WTC11 (cell line): ENCODE data around the gene ZNF740. TPM values are rescaled to one million over a fixed set of nuclear protein-coding genes. Genes with fewer than 3 reads are reported as not detected.

ENCODE experiments used
- ATAC-seq: fragments of 200-7000 bp; cut with Tn5 transposase; 2 replicates; pipeline ENCODE4 v1.10.0; 2021; ENCODE audit warnings: mild to moderate bottlenecking, moderate library complexity
- CTCF ChIA-PET: fragments of 300-600 bp; sonication (Branson Sonifier 250); formaldehyde crosslinking; loops from one replicate; lab custom pipeline; 2021; ENCODE audit warnings: antibody characterized with exemption; lab: Charles Lee
- POLR2A ChIA-PET: fragments of 350-600 bp; sonication (Branson Sonifier 250); formaldehyde crosslinking; loops from one replicate; lab custom pipeline; 2021; ENCODE audit warnings: antibody characterized with exemption; lab: Charles Lee
- DNase-seq: peaks from one replicate; pipeline ENCODE4 v3.0.0; 2021; ENCODE audit warnings: low spot score
- H3K27ac Mint-ChIP-seq: 2 replicates; pipeline ENCODE4 v1.8.0; 2021; ENCODE audit warnings: mixed read lengths
- H3K27me3 Mint-ChIP-seq: 2 replicates; pipeline ENCODE4 v1.8.0; 2021; ENCODE audit warnings: low read depth, mild to moderate bottlenecking, moderate library complexity, mixed read lengths
- H3K36me3 Mint-ChIP-seq: 2 replicates; pipeline ENCODE4 v1.8.0; 2021; ENCODE audit warnings: mixed read lengths
- H3K4me1 Mint-ChIP-seq: 2 replicates; pipeline ENCODE4 v1.8.0; 2022; ENCODE audit warnings: mixed read lengths
- H3K4me3 Mint-ChIP-seq: 2 replicates; pipeline ENCODE4 v1.8.0; 2021; ENCODE audit warnings: mild to moderate bottlenecking, moderate library complexity, mixed read lengths
- H3K9me3 Mint-ChIP-seq: 2 replicates; pipeline ENCODE4 v1.8.0; 2021; ENCODE audit warnings: mixed read lengths
- ESRRA ChIP-seq: sonication (generic); formaldehyde crosslinking; IDR thresholded peaks from 2 replicates; pipeline ENCODE4 v1.8.1; 2022; ENCODE audit warnings: mild to moderate bottlenecking, missing genetic modification reagents, borderline replicate concordance
- FOXK1 ChIP-seq: sonication (generic); formaldehyde crosslinking; IDR thresholded peaks from 2 replicates; pipeline ENCODE4 v1.8.0; 2022; ENCODE audit warnings: mild to moderate bottlenecking, moderate library complexity, missing genetic modification reagents
- FOXP1 ChIP-seq: sonication (generic); formaldehyde crosslinking; IDR thresholded peaks from 2 replicates; pipeline ENCODE4 v1.8.0; 2022; ENCODE audit warnings: missing genetic modification reagents, mild to moderate bottlenecking, moderate library complexity, borderline replicate concordance
- FOXP4 ChIP-seq: sonication (generic); formaldehyde crosslinking; IDR thresholded peaks from 2 replicates; pipeline ENCODE4 v1.8.0; 2022; ENCODE audit warnings: mild to moderate bottlenecking, missing genetic modification reagents
- GABPB1 ChIP-seq: sonication (generic); formaldehyde crosslinking; IDR thresholded peaks from 2 replicates; pipeline ENCODE4 v1.8.1; 2023; ENCODE audit warnings: mild to moderate bottlenecking, missing genetic modification reagents
- IRF1 ChIP-seq: sonication (generic); formaldehyde crosslinking; IDR thresholded peaks from 2 replicates; pipeline ENCODE4 v1.8.0; 2023; ENCODE audit warnings: missing genetic modification reagents
- NFYB ChIP-seq: sonication (generic); formaldehyde crosslinking; conservative IDR thresholded peaks from 2 replicates; pipeline ENCODE4 v1.8.0; 2022; ENCODE audit warnings: low read depth, missing genetic modification reagents
- PRDM15 ChIP-seq: sonication (generic); formaldehyde crosslinking; IDR thresholded peaks from 2 replicates; pipeline ENCODE4 v1.8.0; 2022; ENCODE audit warnings: missing genetic modification reagents
- SP1 ChIP-seq: sonication (generic); formaldehyde crosslinking; conservative IDR thresholded peaks from 2 replicates; pipeline ENCODE4 v1.8.1; 2022; ENCODE audit warnings: missing genetic modification reagents
- TP53 ChIP-seq: sonication (generic); formaldehyde crosslinking; IDR thresholded peaks from 2 replicates; pipeline ENCODE4 v1.8.1; 2023; ENCODE audit warnings: mild to moderate bottlenecking, missing genetic modification reagents
- USF2 ChIP-seq: sonication (generic); formaldehyde crosslinking; IDR thresholded peaks from 2 replicates; pipeline ENCODE4 v1.8.1; 2023; ENCODE audit warnings: mild to moderate bottlenecking, missing genetic modification reagents, moderate library complexity
- ZNF532 ChIP-seq: fragments of 250-450 bp; sonication (Bioruptor Pico); IDR thresholded peaks from 2 replicates; pipeline ENCODE4 v1.9.0; 2021; ENCODE audit warnings: mild to moderate bottlenecking, borderline replicate concordance
- total RNA-seq: library from RNA; stranded (reverse); gene quantifications from 3 replicates; pipeline ENCODE4 v1.2.3, GENCODE V29; 2021

The ZNF740 gene
- total RNA-seq, 1 experiment from 2014 or later = 26.6 TPM

GRCh38 chr12:53231921-53232645, 51.6 kb downstream of the ZNF740 start, which contains the start of gene RARG (continued):
- peak; percentile 79 for TF ChIP-seq USF2

- ATAC-seq = peak; percentile 52
- peak; percentile 52 for DNase-seq
- no peak for TF ChIP-seq FOXP4 (CRISPR knock-in tag)
- TF ChIP-seq SP1 (CRISPR knock-in tag) = peak; percentile 52; the same call in 1 of the 2 replicates
- Mint-ChIP-seq H3K36me3 (no peaks in the 10 kb centered on the region; the same call in 1 of the 2 replicates), H3K27ac (peak overlapping the region; percentile 88), H3K27me3 (peaks cover 5% of the 10 kb centered on the region; the same call in 1 of the 2 replicates), H3K4me1 (peaks cover 71% of the 10 kb centered on the region), H3K4me3 (peak overlapping the region; percentile 82), H3K9me3 (no peaks in the 10 kb centered on the region)
- POLR2A ChIA-PET = interaction anchor here (1.6 kb wide), 1 partner anchor 18 kb away, joined by 4 read pairs; no protein-coding TSS in a partner anchor
- CTCF ChIA-PET = interaction anchor here (1.4 to 10.2 kb wide), 9 partner anchors 9 to 89 kb away, joined by 4 to 82 read pairs (median 18); partner anchors contain the start of genes AAAS, ESPL1 and PFDN5
These were observed 52.3 kb downstream of the ZNF740 start for GRCh38 chr12:53232646-53233461.

GRCh38 chr12:53233671-53234121, 53.2 kb downstream of the ZNF740 start:
- DNase-seq (peak; percentile 46), ATAC-seq (peak; percentile 11; the same call in 1 of the 2 replicates)
- CTCF ChIA-PET = interaction anchor here (0.9 to 10.2 kb wide), 18 partner anchors 9 to 168 kb away, joined by 3 to 82 read pairs (median 6); partner anchors contain the start of genes AAAS, ESPL1 and PFDN5
- no peaks in the 10 kb centered on the region for H3K36me3 Mint-ChIP-seq
- peak overlapping the region; percentile 86 for H3K27ac Mint-ChIP-seq
- TF ChIP-seq TP53 (no peak), GABPB1 (CRISPR knock-in tag) (no peak), IRF1 (no peak), NFYB (no peak), FOXP1 (CRISPR knock-in tag) (no peak), PRDM15 (no peak), ZNF532 (CRISPR knock-in tag) (no peak), FOXK1 (CRISPR knock-in tag) (no peak), SP1 (CRISPR knock-in tag) (no peak), ESRRA (CRISPR knock-in tag) (no peak)
- H3K9me3 Mint-ChIP-seq = no peaks in the 10 kb centered on the region
- peaks cover 5% of the 10 kb centered on the region; the same call in 1 of the 2 replicates for H3K27me3 Mint-ChIP-seq
- POLR2A ChIA-PET = interaction anchor here (1.2 to 1.8 kb wide), 4 partner anchors 13 to 19 kb away, joined by 4 to 7 read pairs (median 4); no protein-coding TSS in a partner anchor
- peak overlapping the region; percentile 82 for H3K4me3 Mint-ChIP-seq
- peaks cover 66% of the 10 kb centered on the region for H3K4me1 Mint-ChIP-seq
